TTC549 (cell line): Measurements from ENCODE around the gene EXOG.

Experiments used
- FAIRE-seq: peaks from 2 replicates; lab custom pipeline; 2012; peaks lifted over from hg19 to GRCh38; lab: Jason Lieb, UNC

EXOG gene

GRCh38 chr3:38496131-38496910 lies at the start of gene EXOG:
Gene EXOG, plus strand, starts transcription at chr3:38496340. Its CDS starts 28 bp downstream, at chr3:38496368.
- no peak for FAIRE-seq

GRCh38 chr3:38446812-38447211 lies 49.3 kb upstream of the EXOG start:
- no peak for FAIRE-seq

- no peak for FAIRE-seq
Observed at GRCh38 chr3:38450853-38451252, 45.3 kb upstream of the EXOG start.

- no peak for FAIRE-seq
Observed at GRCh38 chr3:38453075-38453912, 42.8 kb upstream of the EXOG start, which contains the start of gene ACVR2B. Gene ACVR2B, plus strand, starts transcription at chr3:38453890. Its CDS starts 433 bp downstream, at chr3:38454323.

GRCh38 chr3:38453913-38454177 lies 42.3 kb upstream of the EXOG start:
- FAIRE-seq = no peak

- FAIRE-seq = no peak
Observed at GRCh38 chr3:38454178-38454883, 41.8 kb upstream of the EXOG start.

- no peak for FAIRE-seq
Observed at GRCh38 chr3:38454884-38455638, 41.1 kb upstream of the EXOG start.

- no peak for FAIRE-seq
Observed at GRCh38 chr3:38455639-38456430, 40.3 kb upstream of the EXOG start.

- no peak for FAIRE-seq
Observed at GRCh38 chr3:38457111-38458003, 38.8 kb upstream of the EXOG start.

- no peak for FAIRE-seq
Observed at GRCh38 chr3:38458796-38459498, 37.2 kb upstream of the EXOG start.

GRCh38 chr3:38459499-38460048 lies 36.6 kb upstream of the EXOG start:
- FAIRE-seq = no peak

GRCh38 chr3:38460377-38461270 lies 35.5 kb upstream of the EXOG start:
- FAIRE-seq = no peak

- no peak for FAIRE-seq
Observed at GRCh38 chr3:38465588-38466154, 30.5 kb upstream of the EXOG start.

GRCh38 chr3:38468765-38469164 lies 27.4 kb upstream of the EXOG start:
- no peak for FAIRE-seq

- FAIRE-seq = no peak
Observed at GRCh38 chr3:38469852-38470251, 26.3 kb upstream of the EXOG start.

GRCh38 chr3:38471260-38471857 lies 24.8 kb upstream of the EXOG start:
- FAIRE-seq = no peak

GRCh38 chr3:38472342-38472741 lies 23.8 kb upstream of the EXOG start:
- FAIRE-seq = no peak

- no peak for FAIRE-seq
Observed at GRCh38 chr3:38473229-38473628, 22.9 kb upstream of the EXOG start.
